Activated T-cell treated with anti-CD3 and anti-CD28 coated beads, Interleukin-2, amount 50 U/mL, for 24 hours (primary cell): ENCODE results near the gene SUGCT.

Experiments used
- DNase-seq: peaks from one replicate; pipeline ENCODE4 v3.0.0-alpha.2; 2020
- H3K27ac Mint-ChIP-seq: 2 replicates; pipeline ENCODE4 v1.8.0; 2020; ENCODE audit warnings: mild to moderate bottlenecking, mixed read lengths
- H3K27me3 Mint-ChIP-seq: 2 replicates; pipeline ENCODE4 v1.8.0; 2020; ENCODE audit warnings: mixed read lengths
- H3K36me3 Mint-ChIP-seq: 2 replicates; pipeline ENCODE4 v1.8.0; 2020; ENCODE audit warnings: low read depth, mixed read lengths
- H3K4me1 Mint-ChIP-seq: 2 replicates; pipeline ENCODE4 v1.8.0; 2020; ENCODE audit warnings: low read depth, mixed read lengths
- H3K4me3 Mint-ChIP-seq: 2 replicates; pipeline ENCODE4 v1.8.0; 2020; ENCODE audit warnings: mild to moderate bottlenecking, moderate library complexity, mixed read lengths
- H3K9me3 Mint-ChIP-seq: 2 replicates; pipeline ENCODE4 v1.8.0; 2020; ENCODE audit warnings: mixed read lengths

The SUGCT gene

GRCh38 chr7:40329601-40330153 lies 194.9 kb downstream of the SUGCT start:
- no peak overlapping the region for H3K4me3 Mint-ChIP-seq
- no peaks in the 10 kb centered on the region for H3K9me3 Mint-ChIP-seq
- no peaks in the 10 kb centered on the region for H3K4me1 Mint-ChIP-seq
- no peaks in the 10 kb centered on the region for H3K36me3 Mint-ChIP-seq
- no peak for DNase-seq
- H3K27me3 Mint-ChIP-seq = no peaks in the 10 kb centered on the region
- no peak overlapping the region for H3K27ac Mint-ChIP-seq

GRCh38 chr7:40330408-40330807 lies 195.6 kb downstream of the SUGCT start:
- Mint-ChIP-seq H3K9me3 (no peaks in the 10 kb centered on the region), H3K4me3 (no peak overlapping the region), H3K36me3 (no peaks in the 10 kb centered on the region), H3K4me1 (no peaks in the 10 kb centered on the region), H3K27me3 (no peaks in the 10 kb centered on the region), H3K27ac (no peak overlapping the region)
- DNase-seq = no peak

- DNase-seq = no peak
- Mint-ChIP-seq H3K4me3 (no peak overlapping the region), H3K36me3 (no peaks in the 10 kb centered on the region), H3K27me3 (no peaks in the 10 kb centered on the region), H3K4me1 (no peaks in the 10 kb centered on the region), H3K27ac (no peak overlapping the region), H3K9me3 (peaks cover 2% of the 10 kb centered on the region)
These were observed 197.1 kb downstream of the SUGCT start for GRCh38 chr7:40331915-40332314.

GRCh38 chr7:40332516-40332915 lies 197.7 kb downstream of the SUGCT start:
- no peaks in the 10 kb centered on the region for H3K36me3 Mint-ChIP-seq
- H3K4me1 Mint-ChIP-seq = no peaks in the 10 kb centered on the region
- no peak overlapping the region for H3K27ac Mint-ChIP-seq
- H3K9me3 Mint-ChIP-seq = peaks cover 6% of the 10 kb centered on the region
- H3K27me3 Mint-ChIP-seq = no peaks in the 10 kb centered on the region
- DNase-seq = no peak
- no peak overlapping the region for H3K4me3 Mint-ChIP-seq

- peaks cover 1% of the 10 kb centered on the region for H3K4me1 Mint-ChIP-seq
- H3K36me3 Mint-ChIP-seq = no peaks in the 10 kb centered on the region
- no peak overlapping the region for H3K27ac Mint-ChIP-seq
- H3K27me3 Mint-ChIP-seq = no peaks in the 10 kb centered on the region
- DNase-seq = no peak
- H3K4me3 Mint-ChIP-seq = no peak overlapping the region
- peaks cover 9% of the 10 kb centered on the region for H3K9me3 Mint-ChIP-seq
These were observed 207.0 kb downstream of the SUGCT start for GRCh38 chr7:40341836-40342235.

GRCh38 chr7:40346554-40346953 lies 211.7 kb downstream of the SUGCT start:
- no peaks in the 10 kb centered on the region for H3K27me3 Mint-ChIP-seq
- H3K9me3 Mint-ChIP-seq = no peaks in the 10 kb centered on the region
- H3K4me1 Mint-ChIP-seq = peaks cover 1% of the 10 kb centered on the region
- no peaks in the 10 kb centered on the region for H3K36me3 Mint-ChIP-seq
- H3K4me3 Mint-ChIP-seq = no peak overlapping the region
- no peak for DNase-seq
- no peak overlapping the region for H3K27ac Mint-ChIP-seq

- no peaks in the 10 kb centered on the region for H3K27me3 Mint-ChIP-seq
These were observed 213.4 kb downstream of the SUGCT start for GRCh38 chr7:40348126-40348728.

GRCh38 chr7:40350100-40350499 lies 215.3 kb downstream of the SUGCT start:
- no peak for DNase-seq
- H3K4me3 Mint-ChIP-seq = no peak overlapping the region
- no peaks in the 10 kb centered on the region for H3K9me3 Mint-ChIP-seq
- H3K36me3 Mint-ChIP-seq = no peaks in the 10 kb centered on the region
- H3K27me3 Mint-ChIP-seq = no peaks in the 10 kb centered on the region
- no peaks in the 10 kb centered on the region for H3K4me1 Mint-ChIP-seq
- no peak overlapping the region for H3K27ac Mint-ChIP-seq

More at GRCh38 chr7:40348126-40348728, 213.4 kb downstream of the SUGCT start:
- Mint-ChIP-seq H3K9me3 (no peaks in the 10 kb centered on the region), H3K36me3 (no peaks in the 10 kb centered on the region), H3K4me1 (no peaks in the 10 kb centered on the region), H3K27ac (no peak overlapping the region), H3K4me3 (no peak overlapping the region)
- DNase-seq = no peak

- DNase-seq = no peak
- Mint-ChIP-seq H3K9me3 (no peaks in the 10 kb centered on the region), H3K4me3 (no peak overlapping the region), H3K36me3 (no peaks in the 10 kb centered on the region), H3K27me3 (no peaks in the 10 kb centered on the region), H3K4me1 (no peaks in the 10 kb centered on the region), H3K27ac (no peak overlapping the region)
These were observed 219.9 kb downstream of the SUGCT start for GRCh38 chr7:40354711-40355110.

- H3K4me3 Mint-ChIP-seq = no peak overlapping the region
- no peaks in the 10 kb centered on the region for H3K27me3 Mint-ChIP-seq
- H3K4me1 Mint-ChIP-seq = no peaks in the 10 kb centered on the region
- peaks cover 2% of the 10 kb centered on the region for H3K9me3 Mint-ChIP-seq
- DNase-seq = no peak
- no peak overlapping the region for H3K27ac Mint-ChIP-seq
- no peaks in the 10 kb centered on the region for H3K36me3 Mint-ChIP-seq
These were observed 221.5 kb downstream of the SUGCT start for GRCh38 chr7:40356312-40356711.

GRCh38 chr7:40356871-40357709 lies 222.3 kb downstream of the SUGCT start:
- Mint-ChIP-seq H3K36me3 (no peaks in the 10 kb centered on the region), H3K27me3 (no peaks in the 10 kb centered on the region), H3K4me3 (no peak overlapping the region), H3K9me3 (peaks cover 2% of the 10 kb centered on the region), H3K27ac (no peak overlapping the region), H3K4me1 (no peaks in the 10 kb centered on the region)
- DNase-seq = no peak

GRCh38 chr7:40369641-40370277 lies 235.0 kb downstream of the SUGCT start:
- H3K4me3 Mint-ChIP-seq = no peak overlapping the region
- H3K4me1 Mint-ChIP-seq = no peaks in the 10 kb centered on the region
- no peaks in the 10 kb centered on the region for H3K36me3 Mint-ChIP-seq
- H3K27ac Mint-ChIP-seq = no peak overlapping the region
- DNase-seq = no peak
- H3K27me3 Mint-ChIP-seq = no peaks in the 10 kb centered on the region
- H3K9me3 Mint-ChIP-seq = peaks cover 4% of the 10 kb centered on the region

GRCh38 chr7:40371806-40372440 lies 237.1 kb downstream of the SUGCT start:
- Mint-ChIP-seq H3K36me3 (no peaks in the 10 kb centered on the region), H3K27ac (no peak overlapping the region), H3K4me3 (no peak overlapping the region), H3K4me1 (no peaks in the 10 kb centered on the region), H3K9me3 (peaks cover 4% of the 10 kb centered on the region), H3K27me3 (no peaks in the 10 kb centered on the region)
- DNase-seq = no peak

- H3K27ac Mint-ChIP-seq = no peak overlapping the region
- H3K36me3 Mint-ChIP-seq = no peaks in the 10 kb centered on the region
- H3K9me3 Mint-ChIP-seq = peaks cover 2% of the 10 kb centered on the region
- no peak overlapping the region for H3K4me3 Mint-ChIP-seq
- no peaks in the 10 kb centered on the region for H3K4me1 Mint-ChIP-seq
- H3K27me3 Mint-ChIP-seq = no peaks in the 10 kb centered on the region
- no peak for DNase-seq
These were observed 239.8 kb downstream of the SUGCT start for GRCh38 chr7:40374575-40374974.
